Stimulated activated CD8-positive, alpha-beta memory T cell treated with anti-CD3 and anti-CD28 coated beads, Interleukin-4, amount 100 ng/mL, for 1 hour (primary cell): ENCODE data around the gene ZDHHC7.
A peak's percentile ranks its signal among the peaks of the same experiment; 100 is the strongest.
"Not testable (repeated sequence)": the region's sequence is repeated elsewhere in the genome, so short reads cannot be mapped to it uniquely, and the experiment has no call there.

Experiments used
- DNase-seq, 2 donors: peaks; one replicate each; pipeline ENCODE4 v3.0.0-alpha.2; 2020; ENCODE audit warnings: low read depth in 2 of 2, low spot score in 1 of 2

ZDHHC7 gene

DNA sequence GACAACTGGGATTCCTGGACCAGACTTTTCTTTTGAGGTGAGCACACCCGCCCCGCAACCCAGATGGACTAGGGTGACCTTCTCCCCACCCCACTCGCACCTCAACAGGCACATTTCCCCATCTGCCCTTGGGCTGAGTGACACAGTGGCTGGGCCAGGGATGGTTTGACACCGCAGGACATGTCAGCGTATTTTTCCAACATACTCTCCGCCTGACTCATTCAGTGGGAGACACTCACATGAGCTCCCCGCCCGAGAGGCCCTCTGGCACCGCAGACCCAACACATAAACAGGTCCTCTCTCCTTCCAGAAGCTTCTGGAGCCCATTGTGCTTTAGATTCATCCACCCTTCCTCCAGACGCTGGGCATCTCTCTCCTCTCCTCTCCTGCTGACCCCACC is 69.4 kb downstream of the ZDHHC7 start:
- DNase-seq, result no peak

DNA sequence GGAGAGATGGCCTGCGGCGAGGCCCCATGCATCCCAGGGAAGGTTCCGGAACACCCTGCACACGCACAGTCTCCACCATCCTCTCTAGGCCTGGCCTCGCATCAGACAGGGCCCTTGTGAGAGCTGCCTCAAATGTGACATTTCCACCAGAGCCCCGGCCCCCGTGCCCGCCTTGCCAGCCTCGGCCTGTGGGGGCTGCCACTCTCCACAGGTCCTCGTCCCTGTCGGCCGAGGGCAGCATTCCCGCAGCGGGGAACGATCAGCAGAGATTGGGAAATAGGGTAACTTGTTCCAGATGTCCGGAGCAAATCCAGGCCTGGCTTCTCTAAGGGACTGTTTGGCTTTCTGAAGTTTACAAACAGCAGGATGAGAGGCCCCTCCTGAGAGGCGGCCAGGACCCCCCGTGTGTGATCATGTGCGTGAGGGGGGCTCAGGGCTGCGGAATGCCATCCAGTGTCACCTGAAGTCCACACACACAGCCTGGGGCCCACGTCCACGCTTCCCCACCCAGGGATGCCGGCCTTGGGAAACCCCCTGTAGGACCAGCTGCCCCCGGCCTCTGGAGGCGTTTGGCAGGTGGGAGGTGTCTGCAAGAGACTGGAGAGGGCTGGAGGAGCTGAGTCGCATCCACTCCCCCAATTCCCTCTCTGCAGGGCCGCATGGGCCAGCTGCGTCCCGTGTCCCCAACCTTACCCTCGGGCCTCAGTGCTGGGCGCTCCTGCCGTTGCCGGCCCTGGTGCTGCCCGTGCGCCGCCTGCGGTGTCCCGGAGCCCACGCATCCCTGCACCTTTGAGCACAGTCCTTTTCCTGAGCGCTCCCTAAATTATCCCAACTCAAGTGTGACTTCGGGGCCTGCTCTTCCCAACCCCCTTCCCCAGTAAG is 70.4 kb downstream of the ZDHHC7 start:
- no peak for DNase-seq

DNA sequence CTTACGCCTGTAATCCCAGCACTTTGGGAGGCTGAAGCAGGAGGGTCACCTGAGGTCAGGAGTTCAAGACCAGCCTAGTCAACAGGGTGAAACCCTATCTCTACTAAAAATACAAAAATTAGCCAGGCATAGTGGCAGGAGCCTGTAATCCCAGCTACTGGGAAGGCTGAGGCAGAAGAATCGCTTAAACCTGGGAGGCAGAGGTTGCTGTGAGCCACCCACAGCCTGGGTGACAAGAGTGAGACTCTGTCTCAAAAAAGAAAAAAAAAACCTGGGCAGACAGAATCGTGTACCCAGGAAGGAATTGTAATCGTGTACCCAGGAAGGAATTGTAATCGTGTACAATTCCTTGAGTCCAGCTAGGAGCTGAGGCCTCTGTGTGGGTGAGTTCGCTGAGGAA is 72.7 kb downstream of the ZDHHC7 start:
- DNase-seq, result not testable (repeated sequence)

DNA sequence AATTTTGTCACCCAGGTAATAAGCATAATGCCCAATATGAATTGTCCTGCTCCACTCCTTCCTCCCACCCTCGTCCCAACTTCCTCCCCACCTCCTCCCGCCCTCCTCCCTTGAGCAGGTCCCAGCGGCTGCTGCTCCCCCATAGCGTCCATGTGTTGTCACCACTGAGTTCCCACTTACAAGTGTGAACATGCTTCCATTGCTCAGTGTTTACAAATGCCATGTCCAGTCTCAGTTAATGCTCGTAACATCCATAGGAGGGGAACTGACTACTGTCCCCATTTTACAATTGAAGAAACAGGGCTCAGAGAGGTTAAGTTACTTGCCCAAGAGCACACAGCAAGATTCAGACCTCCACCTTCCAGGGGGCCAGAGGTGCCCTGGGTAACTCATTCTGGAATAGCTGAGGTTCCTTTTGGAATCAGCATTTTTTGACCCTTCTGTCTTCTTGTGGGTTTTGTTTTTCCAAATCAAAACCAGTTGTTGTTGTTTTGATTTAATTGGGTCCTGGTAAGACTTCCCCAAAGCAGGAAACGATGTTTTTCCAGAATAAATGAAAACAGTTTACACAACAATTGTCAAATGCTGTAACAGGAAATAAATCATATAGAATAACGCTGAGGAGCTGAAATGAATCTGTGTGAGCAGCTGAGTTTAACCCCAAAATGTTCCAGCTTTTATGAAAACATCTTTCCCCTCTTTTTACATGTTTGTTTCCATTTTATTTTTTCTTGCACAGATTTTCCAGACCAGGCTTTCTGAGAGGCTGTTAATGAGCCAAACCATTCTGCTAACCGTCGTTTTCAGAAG is 73.9 kb downstream of the ZDHHC7 start:
- no peak for DNase-seq

DNA sequence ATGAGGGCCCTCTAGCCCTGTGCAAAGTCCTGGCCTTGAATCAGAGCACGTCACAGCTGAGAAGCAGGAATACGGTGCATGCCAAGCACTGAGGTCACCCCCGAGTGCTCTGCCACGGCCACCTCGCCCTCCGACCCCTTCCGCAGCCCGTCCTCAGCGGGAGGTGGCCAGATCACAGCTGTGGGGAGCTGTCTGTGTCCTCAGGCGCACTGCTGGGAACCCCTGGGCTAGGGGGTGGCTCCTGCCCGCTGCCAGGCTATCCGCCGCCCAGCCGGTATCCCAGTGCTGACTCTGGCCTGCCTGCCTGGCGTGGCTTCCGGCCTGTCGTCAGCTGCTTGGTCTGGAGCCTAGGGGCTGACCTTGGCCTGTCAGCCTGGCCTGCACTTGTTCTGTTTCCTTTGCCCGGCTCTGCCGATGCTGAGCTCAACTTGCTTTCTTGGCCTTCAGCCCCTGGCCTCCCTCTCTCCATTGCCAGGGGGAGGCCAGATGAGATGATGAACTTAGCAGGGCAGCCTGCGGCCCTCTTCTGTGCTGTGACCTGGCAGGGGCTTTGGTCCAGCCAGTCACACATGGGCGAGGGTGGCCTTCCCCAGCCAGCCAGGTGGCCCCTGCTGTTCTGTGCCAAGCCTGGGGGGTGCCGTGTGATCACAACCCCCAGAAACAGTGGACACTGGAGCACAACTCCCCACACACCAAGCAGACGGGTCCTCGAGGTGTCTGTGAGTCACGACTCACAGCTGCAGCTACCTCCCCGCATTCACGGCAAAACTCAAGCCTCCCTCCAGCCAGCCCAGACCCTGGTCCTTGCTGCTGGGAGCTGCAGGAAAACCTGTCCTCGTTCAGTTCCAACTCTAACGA is 77.3 kb downstream of the ZDHHC7 start:
- no peak for DNase-seq

DNA sequence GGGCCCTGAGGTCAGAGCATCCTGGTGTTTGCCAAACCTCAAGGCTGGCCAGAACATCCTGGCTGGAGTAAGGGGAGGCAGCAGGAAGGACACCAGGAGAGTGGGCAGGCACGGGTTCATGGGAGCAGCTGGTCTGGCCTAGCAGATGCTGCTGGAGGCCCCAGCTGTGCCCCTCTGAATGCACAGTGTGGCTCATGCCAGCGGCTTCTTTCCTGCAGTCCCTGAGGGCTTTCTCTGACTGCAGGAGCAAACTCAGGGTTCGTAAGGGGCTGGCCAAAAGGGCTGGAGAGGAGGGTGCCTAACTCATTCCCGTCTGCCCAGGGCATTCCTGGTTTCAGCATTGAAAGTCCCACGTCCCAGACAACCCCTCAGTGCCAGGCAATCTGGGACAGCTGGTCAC is 78.7 kb downstream of the ZDHHC7 start:
- no peak for DNase-seq

DNA sequence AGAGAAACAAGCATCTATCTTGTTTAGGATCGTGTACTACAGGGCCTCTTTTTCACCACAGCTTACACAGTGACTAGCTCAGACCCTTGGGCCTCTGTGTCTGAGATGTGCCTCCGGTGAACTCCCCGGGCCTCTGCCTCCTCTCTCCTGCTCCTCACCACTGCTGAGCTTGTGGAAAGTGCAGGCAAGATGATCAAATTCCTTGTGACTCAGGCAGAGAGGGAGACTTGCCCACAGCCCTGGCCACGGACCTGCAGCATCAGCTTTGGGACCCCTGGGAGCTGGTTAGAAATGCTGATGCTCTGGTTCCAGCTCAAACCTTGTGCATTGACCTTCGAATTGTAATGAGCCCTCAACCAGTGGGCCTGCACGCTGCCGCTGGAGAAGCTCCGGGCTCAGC is 79.8 kb downstream of the ZDHHC7 start:
- DNase-seq, result no peak

DNA sequence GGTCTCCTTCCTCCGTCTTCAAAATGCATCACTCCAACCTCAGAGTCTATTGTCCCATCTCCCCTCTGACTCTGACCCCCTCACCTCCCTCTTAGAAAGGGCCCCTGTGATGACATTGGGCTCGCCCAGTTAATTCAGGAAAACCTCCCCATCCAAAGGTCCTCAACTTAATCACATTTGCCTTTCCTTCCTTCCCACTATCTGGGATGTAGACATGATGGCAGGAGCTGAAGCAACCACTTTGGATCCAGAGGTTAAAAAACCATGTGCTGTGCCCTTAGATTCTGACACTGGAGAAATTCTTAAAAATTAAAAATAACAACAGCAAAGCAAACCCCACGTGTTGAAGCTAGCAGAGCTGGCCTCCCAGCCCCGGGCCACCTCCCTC is 80.2 kb downstream of the ZDHHC7 start:
- DNase-seq, result no peak

DNA sequence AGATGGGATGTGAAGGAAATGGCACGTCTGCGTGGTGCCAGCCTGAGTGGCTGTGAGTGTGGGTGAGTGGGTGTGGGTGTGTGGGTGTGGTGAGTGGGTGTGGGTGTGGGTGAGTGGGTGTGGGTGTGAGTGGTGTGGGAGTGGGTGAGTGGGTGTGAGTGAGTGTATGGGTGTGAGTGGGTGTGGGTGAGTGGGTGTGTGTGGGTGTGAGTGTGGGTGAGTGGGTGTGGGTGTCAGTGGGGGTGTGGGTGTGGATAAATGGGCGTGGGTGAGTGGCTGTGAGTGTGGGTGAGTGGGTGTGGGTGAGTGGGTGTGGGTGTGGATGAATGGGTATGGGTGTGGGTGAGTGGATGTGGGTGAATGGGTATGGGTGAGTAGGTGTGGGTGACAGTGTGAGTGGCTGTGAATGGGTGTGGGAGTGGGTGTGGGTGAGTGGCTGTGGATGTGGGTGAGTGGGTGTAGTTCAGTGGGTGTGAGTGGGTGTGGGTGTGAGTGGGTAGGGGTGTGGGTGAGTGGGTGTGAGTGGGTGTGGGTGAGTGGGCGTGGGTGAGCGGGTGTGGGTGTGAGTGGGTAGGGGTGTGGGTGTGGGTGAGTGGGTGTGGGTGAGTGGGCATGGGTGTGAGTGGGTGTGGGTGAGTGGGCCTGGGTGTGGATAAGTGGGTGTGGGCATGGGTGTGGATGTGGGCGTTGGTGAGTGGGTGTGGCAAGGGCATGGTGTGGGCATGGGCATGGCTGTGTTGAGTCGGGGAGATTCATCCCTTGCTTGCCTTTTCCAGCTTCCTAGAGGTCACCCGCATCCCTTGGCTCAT is 80.8 kb downstream of the ZDHHC7 start:
- no peak for DNase-seq

DNA sequence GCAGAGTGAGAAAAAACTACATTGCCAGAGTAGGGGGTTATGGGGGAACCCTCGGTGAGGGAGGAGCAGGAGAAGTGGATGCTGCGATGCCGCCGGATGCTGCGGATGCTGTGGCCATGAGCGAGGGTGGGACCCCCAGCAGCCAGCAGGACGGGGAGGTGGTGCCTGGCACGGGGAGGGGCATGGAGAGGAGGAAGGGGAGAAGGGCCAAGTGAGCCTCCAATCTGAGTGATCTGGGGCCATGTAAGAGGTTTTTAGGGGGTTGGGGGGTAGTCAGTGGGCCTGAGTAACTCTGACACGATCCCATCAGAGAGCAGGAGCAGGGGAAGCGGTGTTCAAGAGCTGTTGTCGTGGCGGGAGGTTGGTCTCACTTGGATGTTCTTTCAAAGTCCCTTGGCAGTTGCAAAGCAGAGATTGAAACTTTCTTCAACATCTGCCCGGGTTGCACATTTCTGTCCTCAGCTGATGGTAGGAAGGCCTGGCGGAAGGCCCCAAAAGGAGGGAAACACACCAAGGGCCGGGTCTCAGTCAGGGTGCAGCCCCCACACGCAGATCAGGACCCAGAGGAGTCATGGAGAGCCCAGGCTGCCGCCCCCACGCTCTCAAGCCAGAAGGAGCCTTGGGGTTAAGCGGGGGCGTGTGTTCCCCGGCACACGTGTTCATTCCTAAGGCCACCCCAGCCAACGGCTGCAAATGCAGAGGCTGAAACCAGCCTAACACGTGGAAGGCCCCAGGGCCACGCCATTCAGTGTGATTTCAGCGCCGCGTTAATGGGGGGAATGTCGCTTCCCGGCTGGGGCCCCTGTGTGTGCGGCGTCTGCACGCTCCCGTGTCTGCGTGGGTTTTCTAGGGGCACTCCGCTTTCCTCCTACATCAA is 81.7 kb downstream of the ZDHHC7 start:
- no peak for DNase-seq

DNA sequence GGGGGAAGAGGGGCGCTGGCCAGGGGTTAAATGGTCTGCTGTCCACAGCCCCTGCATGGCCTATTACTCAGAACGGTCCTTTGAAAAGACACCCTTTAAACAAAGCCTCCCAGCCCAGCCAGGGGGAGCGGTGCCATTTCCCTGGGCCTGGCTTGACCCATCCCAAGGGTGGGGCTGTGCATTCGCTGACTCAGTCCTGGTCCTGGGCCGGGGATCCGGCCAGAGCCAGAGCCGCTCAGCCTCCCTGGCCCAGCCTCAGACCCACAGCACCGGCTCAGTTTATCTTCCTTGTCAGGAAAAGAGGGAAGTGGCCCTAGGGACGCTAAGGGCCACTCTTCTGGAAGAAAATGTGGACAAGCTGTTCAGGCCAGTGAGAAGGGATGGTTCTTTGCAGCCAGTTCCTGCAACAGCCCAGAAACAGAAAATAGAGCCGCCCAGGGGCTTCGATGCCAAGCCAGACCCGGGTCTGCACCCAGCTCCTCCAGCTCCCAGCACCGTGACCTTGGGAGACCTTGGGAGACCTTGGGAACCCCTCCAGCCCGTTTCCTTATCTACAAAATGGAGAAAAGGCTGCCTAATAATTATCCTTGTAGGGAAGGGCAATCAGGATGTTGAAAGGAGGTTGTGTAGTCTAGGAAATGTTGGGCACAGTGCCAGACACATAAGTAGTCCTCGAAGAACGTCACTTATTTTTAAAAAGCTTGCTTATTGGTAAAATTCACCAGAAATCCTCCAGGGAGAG is 82.5 kb downstream of the ZDHHC7 start:
- no peak for DNase-seq

DNA sequence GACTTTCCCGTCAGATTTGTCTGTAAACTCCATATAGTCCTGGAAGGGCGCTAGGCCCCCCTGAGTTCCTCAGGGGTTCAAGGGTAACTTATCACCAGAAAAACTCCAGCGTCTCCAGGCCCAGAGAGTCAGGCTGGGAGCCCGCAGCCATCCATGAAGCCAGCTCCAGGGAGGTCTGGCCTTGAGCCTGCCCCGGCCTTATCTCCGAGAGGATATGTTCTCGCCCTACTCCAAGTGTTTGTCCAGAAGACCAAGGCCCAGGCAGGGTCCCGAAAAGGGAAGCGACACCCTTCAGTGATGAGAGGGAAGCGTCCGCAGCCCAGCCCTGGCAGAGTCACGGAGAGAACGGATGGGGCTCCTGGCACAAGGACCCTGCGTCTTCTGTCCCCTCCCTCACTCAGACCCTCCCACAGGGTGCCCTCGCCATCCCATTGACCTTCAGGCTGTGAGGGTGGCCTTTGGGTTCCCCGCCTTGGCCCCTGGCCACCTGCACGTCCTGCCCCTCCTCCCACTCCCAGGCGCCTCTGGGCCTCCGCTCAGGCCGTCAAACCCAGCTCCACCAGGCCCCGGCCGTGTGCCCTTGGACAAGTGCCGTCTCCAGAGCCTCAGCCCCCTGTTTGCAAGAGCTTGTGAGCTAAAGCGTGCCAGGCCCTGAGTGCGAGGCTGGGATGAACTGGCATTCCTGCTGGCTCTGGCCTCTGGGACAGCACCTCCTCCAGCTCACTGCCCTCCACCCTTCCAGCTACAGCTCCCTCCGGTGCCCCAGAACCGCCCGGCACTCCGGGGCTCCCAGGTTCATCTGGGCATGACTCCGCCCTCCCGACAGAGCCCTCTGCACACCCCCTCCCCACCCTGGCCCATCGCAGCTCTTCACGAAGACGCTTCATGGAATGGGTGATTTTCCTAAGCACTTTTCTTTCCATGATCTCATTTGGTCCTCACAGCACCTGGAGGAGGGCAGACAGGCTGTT is 83.4 kb downstream of the ZDHHC7 start:
- no peak for DNase-seq

DNA sequence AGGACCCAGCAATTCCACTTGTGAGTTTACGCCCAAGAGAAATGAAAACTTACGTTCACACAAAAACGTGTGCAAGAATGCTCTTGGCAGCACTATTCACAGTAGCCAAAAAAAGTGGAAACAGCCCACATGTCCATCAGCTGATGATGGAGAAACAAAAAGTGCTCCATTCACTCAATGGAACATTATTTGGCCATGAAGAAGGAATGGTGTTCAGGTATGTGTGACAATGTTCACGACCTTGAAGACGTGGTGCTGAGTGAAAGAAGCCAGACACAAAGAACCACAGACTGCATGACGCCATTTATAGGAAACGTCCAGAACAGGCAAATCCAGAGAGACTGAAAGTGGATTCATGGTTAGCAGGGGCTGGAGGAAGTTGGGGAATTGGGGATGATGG is 84.9 kb downstream of the ZDHHC7 start:
- DNase-seq, result no peak

DNA sequence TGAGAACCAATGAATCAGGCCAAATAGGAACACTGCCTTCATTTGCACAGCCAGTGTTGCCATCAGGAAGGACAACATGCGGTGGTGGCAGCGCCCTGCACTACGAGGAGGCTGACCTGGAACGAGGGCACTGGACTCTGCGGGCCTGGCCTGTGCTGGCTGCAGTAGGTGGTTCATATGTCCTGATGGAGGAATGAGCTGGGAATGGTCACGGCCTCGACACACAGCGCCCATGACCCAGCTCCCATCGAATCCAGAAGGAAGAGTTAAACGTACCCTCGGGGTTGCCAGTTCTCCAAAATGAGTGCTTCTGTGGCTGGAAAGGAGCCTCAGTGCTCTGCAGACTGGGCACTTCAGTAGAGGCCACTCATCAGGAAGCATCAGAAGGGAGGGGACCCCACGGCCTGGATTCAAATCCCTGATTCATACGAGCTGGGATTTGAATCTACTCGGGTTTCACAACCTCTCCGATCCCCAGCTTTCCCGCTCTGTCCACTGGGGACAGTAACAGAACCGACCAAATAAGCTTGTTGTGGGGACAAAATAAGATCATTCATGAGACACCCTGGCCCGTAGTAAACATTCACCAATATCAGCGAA is 85.5 kb downstream of the ZDHHC7 start:
- DNase-seq, result no peak

DNA sequence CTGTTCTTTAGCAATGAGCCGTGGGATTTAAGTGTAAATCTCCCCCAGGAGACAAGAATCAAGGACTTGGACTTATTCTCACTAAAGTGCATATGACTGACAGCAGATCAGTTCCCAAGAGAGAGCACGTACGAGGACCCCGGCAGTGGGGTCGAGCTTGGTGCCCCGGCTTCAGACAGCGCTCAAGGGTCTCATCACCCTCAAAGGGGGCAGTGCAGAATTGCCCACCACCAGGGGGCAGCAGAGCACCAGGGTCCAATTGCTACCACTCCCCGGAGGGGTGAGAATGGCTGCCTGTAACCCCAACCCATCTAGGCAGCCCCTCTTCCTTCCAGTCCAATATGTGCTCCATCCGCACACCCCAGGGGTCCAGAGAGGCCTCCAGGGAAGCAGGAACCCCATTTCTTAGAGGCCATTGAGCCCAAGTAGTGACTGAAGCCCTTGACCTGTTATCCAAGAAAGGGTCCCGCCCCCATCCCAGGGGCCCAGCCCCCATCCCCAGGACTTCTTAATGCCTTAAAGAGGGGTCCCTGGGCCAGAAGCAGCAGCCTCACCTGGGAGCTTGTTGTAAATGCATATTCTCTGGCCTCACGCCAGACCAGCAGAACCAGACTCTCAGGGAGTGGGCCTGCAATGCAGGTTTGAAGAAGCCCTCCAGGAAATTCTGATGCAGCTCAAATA is 86.1 kb downstream of the ZDHHC7 start:
- DNase-seq, result peak; percentile 36 to 48

DNA sequence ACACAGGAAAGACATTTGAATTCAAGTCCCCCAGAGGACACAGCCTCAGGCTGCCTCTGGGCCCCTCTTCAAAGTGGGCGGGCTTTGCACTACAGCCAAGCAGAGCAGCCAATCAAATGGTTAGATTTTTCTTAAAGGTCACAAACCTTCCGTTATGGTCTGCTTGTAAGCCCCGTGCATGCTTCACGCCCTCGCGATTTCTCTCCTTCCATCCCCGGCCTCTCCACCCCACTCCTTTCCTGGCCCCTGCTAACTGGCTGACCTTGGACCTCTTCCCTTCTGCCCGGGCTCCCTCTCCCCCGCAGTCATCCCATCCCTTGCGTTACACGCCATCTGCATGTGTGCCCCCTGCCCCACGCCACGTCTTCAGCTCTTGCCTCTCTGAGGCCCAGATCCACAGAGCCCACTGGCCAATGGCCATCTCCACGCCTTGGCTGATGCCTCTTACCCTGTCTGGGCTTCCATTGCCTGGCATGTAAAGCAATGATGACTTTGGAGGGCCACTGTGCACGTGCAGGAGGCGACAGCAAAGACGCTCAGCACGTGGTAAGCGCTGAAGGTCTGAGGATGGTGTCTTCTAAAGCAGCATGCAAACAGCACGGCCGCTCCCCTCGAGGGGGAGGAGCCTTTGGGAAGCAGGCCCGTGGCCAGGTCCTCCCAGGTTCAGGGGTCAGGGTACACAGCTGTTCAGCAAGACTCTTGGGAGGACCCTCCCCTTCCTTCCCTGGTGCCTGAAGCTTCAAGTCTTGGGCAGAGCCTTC is 86.8 kb downstream of the ZDHHC7 start:
- DNase-seq, result no peak
